GM12878 (cell line): Measurements from ENCODE around the gene BZW2.

ENCODE experiments used
- CHD1 ChIP-seq: IDR thresholded peaks from 2 replicates; pipeline ENCODE4 v1.6.1; 2012; ENCODE audit warnings: low read depth, low read length, improper control_type of control experiment
- CTCF ChIP-seq, 3 experiments: IDR thresholded peaks in 2 of 3; conservative IDR thresholded peaks in 1 of 3; 2 replicates each; pipeline ENCODE4 v1.5.1; 2011; ENCODE audit warnings: low read depth in 3 of 3, low read length in 3 of 3, mild to moderate bottlenecking in 3 of 3, control low read depth in 2 of 3, moderate library complexity in 2 of 3, inconsistent platforms in 1 of 3, mixed read lengths in 1 of 3; ENCODE audit not compliant: control insufficient read depth in 2 of 3, insufficient read depth in 1 of 3; ENCODE audit errors: extremely low read depth in 1 of 3
- NFIC ChIP-seq: IDR thresholded peaks from 2 replicates; pipeline ENCODE4 v1.6.1; 2012; ENCODE audit warnings: low read depth, mild to moderate bottlenecking, inconsistent platforms, low read length, moderate library complexity
- NFYB ChIP-seq: IDR thresholded peaks from 2 replicates; pipeline ENCODE4 v1.6.1; 2011; ENCODE audit warnings: low read depth, mild to moderate bottlenecking, low read length, improper control_type of control experiment, moderate library complexity; ENCODE audit not compliant: insufficient read depth
- RAD21 ChIP-seq: IDR thresholded peaks from 2 replicates; pipeline ENCODE4 v1.6.1; 2011; ENCODE audit warnings: mild to moderate bottlenecking, low read depth, low read length, moderate library complexity; ENCODE audit not compliant: insufficient read depth
- SRF ChIP-seq, 2 experiments: IDR thresholded peaks; 2 replicates each; pipeline ENCODE4 v1.6.1; 2011; ENCODE audit warnings: low read depth in 2 of 2, low read length in 2 of 2, mild to moderate bottlenecking in 1 of 2, moderate library complexity in 1 of 2
- TAF1 ChIP-seq: IDR thresholded peaks from 2 replicates; pipeline ENCODE4 v1.6.1; 2011; ENCODE audit warnings: mild to moderate bottlenecking, low read depth, low read length, borderline replicate concordance
- ZNF24 ChIP-seq: fragments of 450-650 bp; IDR thresholded peaks from 2 replicates; pipeline ENCODE4 v1.6.1; 2017; ENCODE audit warnings: antibody characterized with exemption, mild to moderate bottlenecking

GRCh38 chr7:16656141-16656540, 10.2 kb downstream of the BZW2 start:
- TF ChIP-seq TAF1 (no peak), NFIC (no peak), CHD1 (no peak), NFYB (no peak), RAD21 (no peak), CTCF (IDR thresholded peaks at IDR 0.05 in 2 of 3, conservative IDR thresholded peaks at IDR 0.05 in 1 of 3; ENCODE audit: control insufficient read depth in 2 of 3, extremely low read depth in 1 of 3, insufficient read depth in 1 of 3, low read depth in 3 of 3, low read length in 3 of 3) (no peak), ZNF24 (no peak), SRF (IDR thresholded peaks at IDR 0.05; ENCODE audit: low read depth in 2 of 2, low read length in 2 of 2) (no peak)
